CD14-positive monocyte (primary cell): Measurements from ENCODE around the gene MYO6. TPM values are rescaled to one million over a fixed set of nuclear protein-coding genes. Genes with fewer than 3 reads are reported as not detected.

Source experiments
- DNase-seq, 3 donors: peaks; one replicate each; pipeline ENCODE4 v3.0.0-alpha.2; 2011 to 2022
- H2AFZ ChIP-seq: 2 replicates; pipeline ENCODE4 v1.6.0; 2012; ENCODE audit warnings: mild to moderate bottlenecking, low read depth, low read length, inconsistent platforms; ENCODE audit not compliant: insufficient read depth, poor library complexity, severe bottlenecking
- H3K27ac ChIP-seq, 2 donors: 1 replicate in 1 of 2; 2 replicates in 1 of 2; pipeline ENCODE4 v1.5.1; 2012 to 2013; ENCODE audit warnings: low read length in 2 of 2, control low read depth in 1 of 2, inconsistent platforms in 1 of 2, low read depth in 1 of 2, mild to moderate bottlenecking in 1 of 2
- H3K27me3 ChIP-seq, 2 donors: one replicate each; pipeline versions ENCODE4 v1.6.0 to v1.6.1; 2011 to 2013; ENCODE audit warnings: low read length in 2 of 2; ENCODE audit not compliant: control insufficient read depth in 2 of 2, insufficient read depth in 2 of 2
- H3K36me3 ChIP-seq, 2 donors: replicated peaks in 1 of 2; 1 replicate in 1 of 2; 2 replicates in 1 of 2; pipeline versions ENCODE4 v1.5.1 to v1.6.1; 2012 to 2013; ENCODE audit warnings: low read length in 2 of 2, control low read depth in 1 of 2, inconsistent platforms in 1 of 2, mild to moderate bottlenecking in 1 of 2; ENCODE audit not compliant: insufficient read depth in 2 of 2, control insufficient read depth in 1 of 2
- H3K4me1 ChIP-seq, 2 donors: 1 replicate in 1 of 2; 2 replicates in 1 of 2; pipeline versions ENCODE4 v1.5.1 to v1.6.1; 2012 to 2013; ENCODE audit warnings: low read length in 2 of 2, control low read depth in 1 of 2, inconsistent platforms in 1 of 2, mild to moderate bottlenecking in 1 of 2, moderate library complexity in 1 of 2; ENCODE audit not compliant: insufficient read depth in 2 of 2, control insufficient read depth in 1 of 2
- H3K4me2 ChIP-seq: replicated peaks from 2 replicates; pipeline ENCODE3; 2012; ENCODE audit warnings: low read length, moderate library complexity, mild to moderate bottlenecking; ENCODE audit not compliant: poor library complexity, severe bottlenecking; ENCODE audit errors: extremely low read depth
- H3K4me3 ChIP-seq, 3 experiments: fragments of 200-600 bp in 1 of 3; sonication (generic) in 1 of 3; replicated peaks in 1 of 3; 1 replicate in 2 of 3; 2 replicates in 1 of 3; pipeline ENCODE4 v1.5.1; 2011 to 2013; ENCODE audit warnings: low read length in 3 of 3, mild to moderate bottlenecking in 3 of 3, control low read depth in 2 of 3, low read depth in 2 of 3, inconsistent platforms in 1 of 3, moderate library complexity in 1 of 3
- H3K79me2 ChIP-seq: 2 replicates; pipeline ENCODE4 v1.6.0; 2012; ENCODE audit warnings: mild to moderate bottlenecking, control low read depth, inconsistent platforms, low read length, moderate library complexity; ENCODE audit not compliant: insufficient read depth
- H3K9ac ChIP-seq: 2 replicates; pipeline ENCODE4 v1.6.0; 2017; ENCODE audit warnings: low read length, mild to moderate bottlenecking; ENCODE audit not compliant: insufficient read depth, poor library complexity, severe bottlenecking
- H3K9me3 ChIP-seq, 2 donors: replicated peaks in 1 of 2; 1 replicate in 1 of 2; 2 replicates in 1 of 2; pipeline versions ENCODE4 v1.5.1 to v1.6.1; 2012 to 2013; ENCODE audit warnings: low read length in 2 of 2, control low read depth in 1 of 2; ENCODE audit not compliant: control insufficient read depth in 1 of 2, insufficient read depth in 1 of 2
- H4K20me1 ChIP-seq: 2 replicates; pipeline ENCODE4 v1.6.0; 2012; ENCODE audit warnings: mild to moderate bottlenecking, low read length, control low read depth, moderate library complexity; ENCODE audit not compliant: insufficient read depth
- H3K27ac Mint-ChIP-seq, 7 donors: one replicate each; pipeline ENCODE4 v1.8.0; 2020; ENCODE audit warnings: mild to moderate bottlenecking in 7 of 7, mixed read lengths in 7 of 7, moderate library complexity in 6 of 7, inconsistent platforms in 2 of 7
- H3K27me3 Mint-ChIP-seq, 3 donors: one replicate each; pipeline ENCODE4 v1.8.0; 2021 to 2022; ENCODE audit warnings: low read depth in 3 of 3, mild to moderate bottlenecking in 3 of 3, mixed read lengths in 3 of 3, moderate library complexity in 3 of 3, inconsistent platforms in 1 of 3
- H3K36me3 Mint-ChIP-seq, 2 donors: one replicate each; pipeline ENCODE4 v1.8.0; 2020; ENCODE audit warnings: mixed read lengths in 2 of 2, inconsistent platforms in 1 of 2, mild to moderate bottlenecking in 1 of 2
- H3K4me1 Mint-ChIP-seq: one replicate; pipeline ENCODE4 v1.8.0; 2020; ENCODE audit warnings: mild to moderate bottlenecking, mixed read lengths
- H3K4me3 Mint-ChIP-seq, 2 donors: one replicate each; pipeline ENCODE4 v1.8.0; 2020; ENCODE audit warnings: mild to moderate bottlenecking in 2 of 2, mixed read lengths in 2 of 2, moderate library complexity in 1 of 2
- H3K9me3 Mint-ChIP-seq, 7 donors: one replicate each; pipeline ENCODE4 v1.8.0; 2020 to 2022; ENCODE audit warnings: mixed read lengths in 7 of 7, mild to moderate bottlenecking in 6 of 7, moderate library complexity in 6 of 7, inconsistent platforms in 2 of 7
- CTCF ChIP-seq: fragments of 200-600 bp; IDR thresholded peaks from one replicate; pipeline ENCODE4 v1.8.0; 2022; ENCODE audit warnings: antibody characterized with exemption, mild to moderate bottlenecking
- WGBS: methylation state at CpG from one replicate; pipeline ENCODE4 v1.1.5; 2013; ENCODE audit warnings: missing lambda C conversion rate; ENCODE audit not compliant: insufficient coverage; 5-methylcytosine and 5-hydroxymethylcytosine counted together
- intact Hi-C, 2 donors: fragments of 100-400 bp; cut with micrococcal nuclease; formaldehyde crosslinking; loops; one replicate each; pipeline versions ENCODE4 v1.15.0 to v1.15.1; 2023
- polyA plus RNA-seq, 3 donors: library from polyadenylated mRNA; depleted of rRNA in 1 of 3; unstranded in 2 of 3; stranded (reverse) in 1 of 3; fragments of 300-500 nt in 2 of 3; fragments of >200 nt in 1 of 3; fragmentation: Illumina TruSeq in 2 of 3; gene quantifications; 1 replicate in 2 of 3; 2 replicates in 1 of 3; pipeline ENCODE4 v1.2.3, GENCODE V29; 2012 to 2021

MYO6 gene
- polyA plus RNA-seq, 3 donors, result not detected

GRCh38 chr6:75711173-75711572 lies 37.9 kb upstream of the MYO6 start:
- no peak for DNase-seq
- no peaks in the 10 kb centered on the region for H3K79me2 ChIP-seq
- H2AFZ ChIP-seq, result no peak overlapping the region
- no peak overlapping the region for H3K4me2 ChIP-seq
- peaks cover 69 to 88% of the 10 kb centered on the region in 2 donors for H3K36me3 ChIP-seq
- Mint-ChIP-seq H3K4me1 (no peaks in the 10 kb centered on the region), H3K9me3 (no peaks in the 10 kb centered on the region), H3K27me3 (peaks cover 0 to 1% (median 0%) of the 10 kb centered on the region in 3 donors), H3K36me3 (peaks cover 51 to 75% of the 10 kb centered on the region in 2 donors), H3K4me3 (no peak overlapping the region), H3K27ac (no peak overlapping the region)
- intact Hi-C loops, result no loop called here
- WGBS, result no CpG with 5 or more reads among the region's 2 CpGs
- H3K27me3 ChIP-seq, result no peaks in the 10 kb centered on the region
- TF ChIP-seq CTCF, result no peak
- H3K9me3 ChIP-seq, result no peaks in the 10 kb centered on the region
- no peaks in the 10 kb centered on the region for H4K20me1 ChIP-seq
- no peaks in the 10 kb centered on the region for H3K4me1 ChIP-seq
- no peak overlapping the region for H3K4me3 ChIP-seq
- H3K9ac ChIP-seq, result no peak overlapping the region
- no peak overlapping the region for H3K27ac ChIP-seq

- Histone ChIP-seq H3K4me3 (no peak overlapping the region), H4K20me1 (no peaks in the 10 kb centered on the region), H3K36me3 (peaks cover 28 to 35% of the 10 kb centered on the region in 2 donors), H3K9me3 (no peaks in the 10 kb centered on the region), H3K79me2 (no peaks in the 10 kb centered on the region), H3K27me3 (no peaks in the 10 kb centered on the region), H3K27ac (no peak overlapping the region), H3K4me2 (no peak overlapping the region), H2AFZ (no peak overlapping the region), H3K4me1 (no peaks in the 10 kb centered on the region), H3K9ac (no peak overlapping the region)
- Mint-ChIP-seq H3K27ac (peak overlapping the region in 1 of 7 donors; percentile 38), H3K4me3 (no peak overlapping the region), H3K36me3 (peaks cover 16 to 17% of the 10 kb centered on the region in 2 donors), H3K9me3 (no peaks in the 10 kb centered on the region), H3K27me3 (peaks cover 0 to 6% (median 1%) of the 10 kb centered on the region in 3 donors), H3K4me1 (no peaks in the 10 kb centered on the region)
- intact Hi-C loops, result no loop called here
- TF ChIP-seq CTCF, result no peak
- no peak for DNase-seq
- 100% methylated on average over 3 of the region's 3 CpGs for WGBS
Observed at GRCh38 chr6:75719133-75719532, 29.9 kb upstream of the MYO6 start.
